Effector memory CD8-positive, alpha-beta T cell (primary cell): ENCODE measurements around the gene CDH4.

Experiments used
- ATAC-seq: fragments of 150-1000 bp; cut with Tn5 transposase; replicated peaks from 2 replicates; pipeline ENCODE4 v1.10.0; 2021; ENCODE audit warnings: mild to moderate bottlenecking, moderate library complexity
- DNase-seq, 3 experiments: peaks; one replicate each; pipeline ENCODE4 v3.0.0; 2021
- H3K27ac Mint-ChIP-seq, 2 donors: one replicate each; pipeline ENCODE4 v1.8.0; 2022; ENCODE audit warnings: mild to moderate bottlenecking in 2 of 2, mixed read lengths in 2 of 2, moderate library complexity in 2 of 2
- H3K27me3 Mint-ChIP-seq, 2 donors: one replicate each; pipeline ENCODE4 v1.8.0; 2022; ENCODE audit warnings: mixed read lengths in 2 of 2
- H3K36me3 Mint-ChIP-seq: one replicate; pipeline ENCODE4 v1.8.0; 2022; ENCODE audit warnings: mild to moderate bottlenecking, moderate library complexity, mixed read lengths; ENCODE audit not compliant: insufficient read depth
- H3K4me1 Mint-ChIP-seq, 2 donors: one replicate each; pipeline ENCODE4 v1.8.0; 2022; ENCODE audit warnings: low read depth in 2 of 2, mixed read lengths in 2 of 2
- H3K4me3 Mint-ChIP-seq, 2 donors: one replicate each; pipeline ENCODE4 v1.8.0; 2022; ENCODE audit warnings: mild to moderate bottlenecking in 2 of 2, mixed read lengths in 2 of 2, moderate library complexity in 2 of 2
- H3K9me3 Mint-ChIP-seq, 2 donors: one replicate each; pipeline ENCODE4 v1.8.0; 2022; ENCODE audit warnings: mixed read lengths in 2 of 2

The CDH4 gene

GRCh38 chr20:61317966-61318530 is 66.0 kb downstream of the CDH4 start:
- DNase-seq (no peak), ATAC-seq (no peak)
- Mint-ChIP-seq H3K27ac (no peak overlapping the region), H3K27me3 (peaks cover 0 to 31% of the 10 kb centered on the region in 2 donors), H3K4me3 (no peak overlapping the region), H3K36me3 (no peaks in the 10 kb centered on the region), H3K4me1 (no peaks in the 10 kb centered on the region), H3K9me3 (no peaks in the 10 kb centered on the region)

- no peak for ATAC-seq
- H3K4me1 Mint-ChIP-seq, result no peaks in the 10 kb centered on the region
- no peaks in the 10 kb centered on the region for H3K9me3 Mint-ChIP-seq
- DNase-seq, result no peak
- no peaks in the 10 kb centered on the region for H3K36me3 Mint-ChIP-seq
- no peak overlapping the region for H3K4me3 Mint-ChIP-seq
- no peak overlapping the region for H3K27ac Mint-ChIP-seq
- peaks cover 0 to 20% of the 10 kb centered on the region in 2 donors for H3K27me3 Mint-ChIP-seq
Observed at GRCh38 chr20:61320691-61321425, 68.8 kb downstream of the CDH4 start.

GRCh38 chr20:61321481-61321880 is 69.4 kb downstream of the CDH4 start:
- H3K36me3 Mint-ChIP-seq, result no peaks in the 10 kb centered on the region
- H3K27ac Mint-ChIP-seq, result no peak overlapping the region
- no peak for DNase-seq
- H3K4me1 Mint-ChIP-seq, result no peaks in the 10 kb centered on the region
- peaks cover 0 to 20% of the 10 kb centered on the region in 2 donors for H3K27me3 Mint-ChIP-seq
- H3K9me3 Mint-ChIP-seq, result no peaks in the 10 kb centered on the region
- no peak overlapping the region for H3K4me3 Mint-ChIP-seq
- ATAC-seq, result no peak

- Mint-ChIP-seq H3K4me3 (no peak overlapping the region), H3K27ac (no peak overlapping the region), H3K27me3 (peaks cover 0 to 20% of the 10 kb centered on the region in 2 donors), H3K36me3 (no peaks in the 10 kb centered on the region), H3K4me1 (no peaks in the 10 kb centered on the region), H3K9me3 (no peaks in the 10 kb centered on the region)
- DNase-seq (no peak), ATAC-seq (no peak)
Observed at GRCh38 chr20:61322151-61322865, 70.2 kb downstream of the CDH4 start.

GRCh38 chr20:61324906-61325305 is 72.8 kb downstream of the CDH4 start:
- no peak for DNase-seq
- Mint-ChIP-seq H3K4me1 (no peaks in the 10 kb centered on the region), H3K9me3 (no peaks in the 10 kb centered on the region), H3K36me3 (no peaks in the 10 kb centered on the region), H3K27me3 (peaks cover 0 to 10% of the 10 kb centered on the region in 2 donors), H3K27ac (no peak overlapping the region), H3K4me3 (no peak overlapping the region)
- ATAC-seq, result no peak

- no peak overlapping the region for H3K4me3 Mint-ChIP-seq
Observed at GRCh38 chr20:61325718-61326117, 73.7 kb downstream of the CDH4 start.

GRCh38 chr20:61328911-61329558 is 77.0 kb downstream of the CDH4 start:
- no peaks in the 10 kb centered on the region for H3K9me3 Mint-ChIP-seq
- H3K27ac Mint-ChIP-seq, result no peak overlapping the region
- no peaks in the 10 kb centered on the region for H3K36me3 Mint-ChIP-seq
- ATAC-seq (no peak), DNase-seq (no peak)
- H3K4me3 Mint-ChIP-seq, result no peak overlapping the region
- no peaks in the 10 kb centered on the region for H3K4me1 Mint-ChIP-seq
- peaks cover 0 to 10% of the 10 kb centered on the region in 2 donors for H3K27me3 Mint-ChIP-seq

More at GRCh38 chr20:61325718-61326117, 73.7 kb downstream of the CDH4 start:
- no peak overlapping the region for H3K27ac Mint-ChIP-seq
- H3K9me3 Mint-ChIP-seq, result no peaks in the 10 kb centered on the region
- no peaks in the 10 kb centered on the region for H3K4me1 Mint-ChIP-seq
- H3K27me3 Mint-ChIP-seq, result peaks cover 0 to 2% of the 10 kb centered on the region in 2 donors
- no peak for DNase-seq
- ATAC-seq, result no peak
- H3K36me3 Mint-ChIP-seq, result no peaks in the 10 kb centered on the region

- Mint-ChIP-seq H3K9me3 (no peaks in the 10 kb centered on the region), H3K4me3 (no peak overlapping the region), H3K27me3 (peaks cover 0 to 12% of the 10 kb centered on the region in 2 donors), H3K4me1 (no peaks in the 10 kb centered on the region), H3K36me3 (no peaks in the 10 kb centered on the region), H3K27ac (no peak overlapping the region)
- DNase-seq (no peak), ATAC-seq (no peak)
Observed at GRCh38 chr20:61330441-61330840, 78.4 kb downstream of the CDH4 start.

GRCh38 chr20:61331543-61331942 is 79.5 kb downstream of the CDH4 start:
- H3K4me3 Mint-ChIP-seq, result no peak overlapping the region
- H3K27ac Mint-ChIP-seq, result no peak overlapping the region

GRCh38 chr20:61332016-61332975 is 80.2 kb downstream of the CDH4 start:
- DNase-seq, result no peak
- no peaks in the 10 kb centered on the region for H3K9me3 Mint-ChIP-seq
- no peak overlapping the region for H3K4me3 Mint-ChIP-seq
- no peak overlapping the region for H3K27ac Mint-ChIP-seq
- ATAC-seq, result no peak
- H3K36me3 Mint-ChIP-seq, result no peaks in the 10 kb centered on the region
- no peaks in the 10 kb centered on the region for H3K4me1 Mint-ChIP-seq
- H3K27me3 Mint-ChIP-seq, result peaks cover 0 to 12% of the 10 kb centered on the region in 2 donors

More at GRCh38 chr20:61331543-61331942, 79.5 kb downstream of the CDH4 start:
- Mint-ChIP-seq H3K9me3 (no peaks in the 10 kb centered on the region), H3K27me3 (peaks cover 0 to 12% of the 10 kb centered on the region in 2 donors), H3K4me1 (no peaks in the 10 kb centered on the region), H3K36me3 (no peaks in the 10 kb centered on the region)
- no peak for ATAC-seq
- no peak for DNase-seq

- no peaks in the 10 kb centered on the region for H3K9me3 Mint-ChIP-seq
- H3K4me3 Mint-ChIP-seq, result no peak overlapping the region
- H3K4me1 Mint-ChIP-seq, result no peaks in the 10 kb centered on the region
- DNase-seq (no peak), ATAC-seq (no peak)
- no peak overlapping the region for H3K27ac Mint-ChIP-seq
- no peaks in the 10 kb centered on the region for H3K36me3 Mint-ChIP-seq
- peaks cover 0 to 12% of the 10 kb centered on the region in 2 donors for H3K27me3 Mint-ChIP-seq
Observed at GRCh38 chr20:61333484-61334108, 81.5 kb downstream of the CDH4 start.

GRCh38 chr20:61340157-61340556 is 88.1 kb downstream of the CDH4 start:
- H3K9me3 Mint-ChIP-seq, result no peaks in the 10 kb centered on the region
- H3K36me3 Mint-ChIP-seq, result no peaks in the 10 kb centered on the region
- H3K27ac Mint-ChIP-seq, result no peak overlapping the region
- H3K27me3 Mint-ChIP-seq, result peaks cover 0 to 18% of the 10 kb centered on the region in 2 donors
- ATAC-seq (no peak), DNase-seq (no peak)
- H3K4me3 Mint-ChIP-seq, result no peak overlapping the region
- H3K4me1 Mint-ChIP-seq, result no peaks in the 10 kb centered on the region
